ENCODE data around the gene TECPR1. TPM values are rescaled to one million over a fixed set of nuclear protein-coding genes. Genes with fewer than 3 reads are reported as not detected.
A peak's percentile ranks its signal among the peaks of the same experiment; 100 is the strongest.

The TECPR1 gene
- total RNA-seq, 4 donors from 2014 or later = 16.1 to 32.4 (median 22.5) TPM

GRCh38 chr7:98211221-98211675 lies 40.8 kb downstream of the TECPR1 start, which contains the start of gene BHLHA15:
TSS of gene BHLHA15 (plus strand) at chr7:98211439. CDS start at chr7:98212310, 871 bp downstream.
- intact Hi-C loops (cut with DNase I) = no loop called here
- DNase-seq (ENCODE audit: extremely low spot score) = no peak
- H3K4me3 ChIP-seq = peak within 1 kb of the TSS; percentile 38 to 55 (median 42)
- TF ChIP-seq POLR2A (IDR thresholded peaks at IDR 0.05; ENCODE audit: low read depth) (no peak), EP300 (IDR thresholded peaks at IDR 0.05) (no peak), POLR2AphosphoS5 (IDR thresholded peaks at IDR 0.05) (no peak), CTCF (IDR thresholded peaks at IDR 0.05) (no peak)
- H3K27me3 ChIP-seq = peaks cover 0 to 26% (median 6%) of the 10 kb centered on the region in 4 donors
- WGBS = no CpG with 5 or more reads among the region's 45 CpGs
- H3K27ac ChIP-seq (replicated peaks in 1 of 4) = no peak within 1 kb of the TSS
- no peaks in the 10 kb centered on the region for H3K9me3 ChIP-seq
- peaks cover 4 to 19% (median 15%) of the 10 kb centered on the region in 4 donors for H3K4me1 ChIP-seq
- peaks cover 9 to 28% (median 25%) of the 10 kb centered on the region in 4 donors for H3K36me3 ChIP-seq

- Histone ChIP-seq H3K36me3 (peaks cover 11 to 28% (median 24%) of the 10 kb centered on the region in 4 donors), H3K27ac (replicated peaks in 1 of 4) (no peak overlapping the region), H3K27me3 (peaks cover 0 to 26% (median 6%) of the 10 kb centered on the region in 4 donors), H3K4me1 (peaks cover 4 to 19% (median 15%) of the 10 kb centered on the region in 4 donors), H3K4me3 (peak overlapping the region; percentile 38 to 55 (median 42)), H3K9me3 (no peaks in the 10 kb centered on the region)
- no peak for DNase-seq (ENCODE audit: extremely low spot score)
- 4% methylated on average over 24 of the region's 49 CpGs for WGBS
- TF ChIP-seq POLR2AphosphoS5 (IDR thresholded peaks at IDR 0.05) = no peak
- no peak for TF ChIP-seq CTCF (IDR thresholded peaks at IDR 0.05)
- no peak for TF ChIP-seq EP300 (IDR thresholded peaks at IDR 0.05)
- no peak for TF ChIP-seq POLR2A (IDR thresholded peaks at IDR 0.05; ENCODE audit: low read depth)
- intact Hi-C loops (cut with DNase I) = no loop called here
Measured at GRCh38 chr7:98210513-98211220, 41.4 kb downstream of the TECPR1 start.

GRCh38 chr7:98209166-98209920 lies 42.7 kb downstream of the TECPR1 start:
- H3K27ac ChIP-seq (replicated peaks in 1 of 4) = no peak overlapping the region
- no peaks in the 10 kb centered on the region for H3K9me3 ChIP-seq
- intact Hi-C loops (cut with DNase I) = no loop called here
- peaks cover 21 to 37% (median 35%) of the 10 kb centered on the region in 4 donors for H3K36me3 ChIP-seq
- WGBS = 92% methylated on average over 17 of the region's 17 CpGs
- no peak for DNase-seq (ENCODE audit: extremely low spot score)
- peaks cover 0 to 26% (median 6%) of the 10 kb centered on the region in 4 donors for H3K27me3 ChIP-seq
- no peak overlapping the region for H3K4me3 ChIP-seq
- H3K4me1 ChIP-seq = peaks cover 4 to 19% (median 15%) of the 10 kb centered on the region in 4 donors
- TF ChIP-seq POLR2A (IDR thresholded peaks at IDR 0.05; ENCODE audit: low read depth) (no peak), POLR2AphosphoS5 (IDR thresholded peaks at IDR 0.05) (no peak), EP300 (IDR thresholded peaks at IDR 0.05) (no peak), CTCF (IDR thresholded peaks at IDR 0.05) (no peak)

GRCh38 chr7:98206451-98207330 lies 45.3 kb downstream of the TECPR1 start:
- Histone ChIP-seq H3K27me3 (peaks cover 0 to 15% (median 5%) of the 10 kb centered on the region in 4 donors), H3K36me3 (peaks cover 21 to 53% (median 50%) of the 10 kb centered on the region in 4 donors), H3K9me3 (no peaks in the 10 kb centered on the region), H3K4me3 (no peak overlapping the region), H3K4me1 (peaks cover 4 to 15% (median 14%) of the 10 kb centered on the region in 4 donors), H3K27ac (replicated peaks in 1 of 4) (no peak overlapping the region)
- intact Hi-C loops (cut with DNase I) = no loop called here
- 91% methylated on average over 33 of the region's 47 CpGs for WGBS
- no peak for TF ChIP-seq POLR2AphosphoS5 (IDR thresholded peaks at IDR 0.05)
- DNase-seq (ENCODE audit: extremely low spot score) = no peak
